Measurements from ENCODE around the gene UBL4B. TPM values are rescaled to one million over a fixed set of nuclear protein-coding genes. Genes with fewer than 3 reads are reported as not detected.

The UBL4B gene, protein sequence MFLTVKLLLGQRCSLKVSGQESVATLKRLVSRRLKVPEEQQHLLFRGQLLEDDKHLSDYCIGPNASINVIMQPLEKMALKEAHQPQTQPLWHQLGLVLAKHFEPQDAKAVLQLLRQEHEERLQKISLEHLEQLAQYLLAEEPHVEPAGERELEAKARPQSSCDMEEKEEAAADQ
- total RNA-seq: not detected

DNA sequence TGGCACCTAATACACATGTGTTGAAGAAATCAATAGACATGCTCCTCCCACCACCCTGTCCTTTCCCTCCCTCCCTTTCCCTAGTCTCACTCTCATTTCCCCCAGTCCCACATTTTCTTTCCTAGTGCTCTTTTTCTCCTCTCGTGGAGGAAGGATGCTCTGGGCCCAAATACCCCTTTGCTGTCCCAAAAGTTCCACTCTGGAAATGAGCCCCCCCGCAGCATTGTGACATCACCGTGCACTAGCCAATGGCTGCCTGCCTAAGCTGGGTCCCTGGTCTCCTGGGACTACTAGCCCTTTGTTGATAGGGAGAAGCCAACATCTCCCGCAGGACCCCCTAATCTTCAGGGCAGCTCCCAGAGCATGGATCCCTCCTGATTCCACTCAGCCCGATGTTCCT, at the start of gene UBL4B:
UBL4B (plus strand) TSS at position 301 of the 400 bp plus-strand sequence; CDS start at position 393, 92 bp downstream.

DNA sequence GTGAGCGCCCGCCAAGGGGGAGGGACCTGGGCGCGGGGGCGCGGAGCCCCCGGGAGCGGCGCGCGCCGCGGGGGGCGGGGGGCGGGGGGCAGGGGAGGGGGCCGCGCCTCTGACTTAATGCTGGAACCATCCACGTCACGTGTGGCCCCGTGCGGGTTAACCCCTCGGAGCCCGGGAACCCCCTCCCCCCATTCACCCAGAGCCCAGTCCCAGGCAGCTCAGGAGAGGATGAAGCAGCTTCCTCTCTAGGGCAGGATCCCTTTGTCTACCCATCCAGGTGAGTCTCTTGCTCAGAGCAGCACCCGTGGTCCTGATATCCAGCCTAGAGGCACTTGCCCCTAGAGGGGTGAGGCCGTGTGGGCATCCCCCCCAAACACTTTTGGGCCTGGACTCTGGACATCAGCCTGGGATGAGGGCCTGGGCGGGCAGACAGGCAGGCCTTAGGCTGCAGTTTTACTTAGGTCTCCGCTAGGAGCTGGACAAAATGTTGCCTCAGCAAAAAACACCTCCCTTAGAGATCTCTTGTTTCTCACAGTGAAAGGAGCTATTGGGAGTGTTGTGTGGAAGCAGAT, 41.5 kb upstream of the UBL4B start, which contains the start of gene ALX3:
ALX3 (minus strand) TSS at position 2 of the 572 bp plus-strand sequence. CDS start 60 bp downstream, outside the sequence.

DNA sequence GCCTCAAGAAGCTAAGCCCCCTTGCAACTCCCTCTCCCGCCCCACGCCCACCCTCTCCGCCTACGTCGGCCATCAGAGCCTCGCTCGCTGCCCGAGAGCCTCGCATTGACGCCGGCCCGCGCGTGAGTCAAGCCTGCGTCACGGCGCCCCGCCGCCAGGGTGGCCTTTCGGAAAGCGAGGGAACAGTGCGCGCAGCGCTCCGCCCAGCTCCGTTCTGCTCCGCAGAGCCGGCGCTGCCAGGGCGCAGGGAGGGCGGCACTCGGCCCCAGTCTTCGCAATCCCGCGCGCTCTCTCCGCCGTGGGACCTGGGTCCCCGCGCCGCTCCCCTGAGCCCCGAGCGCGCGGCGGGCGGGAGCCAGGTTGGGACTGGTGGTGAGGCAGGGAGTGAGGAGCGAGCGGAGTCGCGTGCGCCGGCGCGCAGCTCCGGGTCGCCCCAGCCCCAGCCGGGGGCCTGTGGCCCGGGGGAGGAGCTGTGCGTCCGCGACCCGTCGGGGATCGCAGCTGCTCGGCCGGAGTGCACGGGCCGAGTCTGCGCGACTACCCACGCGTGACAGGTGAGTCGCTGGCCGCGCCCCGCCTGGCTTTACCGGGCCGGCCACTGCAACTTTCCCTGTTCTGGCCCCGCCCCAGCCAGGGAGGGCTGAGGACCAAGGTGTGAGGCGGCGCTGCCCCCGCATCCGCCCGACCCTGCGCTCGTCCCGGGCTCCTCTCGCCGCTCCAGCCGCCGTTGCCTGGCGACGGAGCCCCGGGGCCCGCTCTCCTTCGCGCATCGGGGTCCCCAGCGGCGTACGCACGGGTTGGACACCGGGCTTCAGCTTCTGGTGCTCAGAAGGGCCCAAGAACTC, 38.3 kb downstream of the UBL4B start, which contains the start of gene SLC6A17:
SLC6A17 (plus strand) TSS at position 165 of the 845 bp plus-strand sequence. CDS start 16,436 bp downstream, outside the sequence.

Other genes with a start within 250 kb of the UBL4B start
- gene CSF1, start 201.6 kb upstream of the UBL4B start, total RNA-seq: 10 to 100 TPM; 23.0 to 23.4 TPM
- 10 to 100 TPM; 44.5 to 51.8 TPM for gene AHCYL1, start 127.7 kb upstream of the UBL4B start, total RNA-seq
- gene STRIP1, start 77.8 kb upstream of the UBL4B start, total RNA-seq: 10 to 100 TPM; 38.9 to 40.8 TPM
- not detected for gene ALX3, start 41.8 kb upstream of the UBL4B start, total RNA-seq
- gene SLC6A17, start 38.1 kb downstream of the UBL4B start, total RNA-seq: not detected
- 1 to 10 TPM; 7.3 to 8.0 TPM for gene KCNC4, start 97.9 kb downstream of the UBL4B start, total RNA-seq
- gene RBM15, start 226.9 kb downstream of the UBL4B start, total RNA-seq: 10 to 100 TPM; 60.1 to 60.6 TPM

All from activated naive CD4-positive, alpha-beta T cell treated with anti-CD3 and anti-CD28 coated beads, Interleukin-2, amount 10 ng/mL, durations not matched to agents 5 hours and 36 hours (primary cell).